Left renal pelvis (tissue), 4 donors: ENCODE data around the gene SLC13A5. TPM values are rescaled to one million over a fixed set of nuclear protein-coding genes. Genes with fewer than 3 reads are reported as not detected.
A peak's percentile ranks its signal among the peaks of the same experiment; 100 is the strongest.
"Not testable (repeated sequence)": the region's sequence is repeated elsewhere in the genome, so short reads cannot be mapped to it uniquely, and the experiment has no call there.

Source experiments
- DNase-seq, 4 donors: peaks; one replicate each; pipeline ENCODE4 v3.0.0-alpha.2; 2013; ENCODE audit warnings: low read depth in 4 of 4, low spot score in 3 of 4
- polyA plus RNA-seq, 4 donors: library from polyadenylated mRNA; unstranded; fragments of 120-200 nt; gene quantifications; one replicate each; pipeline ENCODE4 v1.2.1, GENCODE V29; 2013; ENCODE audit not compliant: insufficient read length in 4 of 4

SLC13A5 gene
- polyA plus RNA-seq, 4 donors: 0.57 to 3.4 (median 2.3) TPM

DNA sequence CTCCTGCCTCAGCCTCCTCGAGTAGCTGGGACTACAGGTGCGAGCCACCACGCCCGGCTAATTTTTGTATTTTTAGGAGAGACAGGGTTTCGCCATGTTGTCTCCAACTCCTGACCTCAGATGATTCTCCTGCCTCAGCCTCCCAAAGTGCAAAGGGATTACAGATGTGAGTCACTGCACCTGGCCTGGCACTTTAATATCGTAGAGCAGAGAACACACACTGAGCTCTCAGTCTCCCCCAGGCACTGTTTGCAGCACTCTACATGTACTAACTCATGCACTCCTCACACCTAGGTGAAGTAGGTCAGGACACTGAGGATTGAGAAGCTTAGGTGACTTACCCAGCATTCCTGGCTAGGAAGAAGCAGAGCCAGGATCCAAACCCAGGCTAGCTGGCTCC, 46.6 kb downstream of the SLC13A5 start:
- no peak for DNase-seq

GRCh38 chr17:6666077-6666521, 47.1 kb downstream of the SLC13A5 start:
- DNase-seq: peak in 2 of 4 donors; percentile 57 to 64

GRCh38 chr17:6663200-6663599, 50.0 kb downstream of the SLC13A5 start:
- DNase-seq: not testable (repeated sequence)

DNA sequence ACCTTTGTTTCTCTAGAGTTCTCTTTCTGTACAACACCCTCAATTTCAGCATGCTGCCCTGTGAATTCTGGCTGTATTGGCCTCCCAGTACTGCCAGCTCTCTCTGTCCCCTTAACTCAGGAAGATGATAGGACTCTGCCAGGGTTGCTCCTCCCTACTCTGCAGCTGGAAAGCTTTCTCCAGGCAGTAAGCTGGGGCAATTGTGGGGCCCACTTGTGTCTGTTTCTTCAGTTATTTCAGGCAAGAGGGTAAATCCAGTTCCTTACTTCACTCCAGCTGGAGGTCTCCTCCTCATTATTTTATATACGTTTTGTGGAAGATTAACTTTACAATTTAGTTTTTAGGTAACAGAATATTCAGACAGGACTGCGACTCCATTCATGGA, 51.7 kb downstream of the SLC13A5 start:
- no peak for DNase-seq

GRCh38 chr17:6660805-6661463, 52.2 kb downstream of the SLC13A5 start:
- no peak for DNase-seq

GRCh38 chr17:6660101-6660500, 53.1 kb downstream of the SLC13A5 start:
- DNase-seq: no peak

GRCh38 chr17:6658411-6658810, 54.8 kb downstream of the SLC13A5 start:
- DNase-seq: not testable (repeated sequence)

- no peak for DNase-seq
Observed at GRCh38 chr17:6657633-6658287, 55.4 kb downstream of the SLC13A5 start.

GRCh38 chr17:6656797-6657632, 56.2 kb downstream of the SLC13A5 start:
- DNase-seq: not testable (repeated sequence)

GRCh38 chr17:6655732-6656361, 57.3 kb downstream of the SLC13A5 start:
- not testable (repeated sequence) for DNase-seq

GRCh38 chr17:6654841-6655731, 58.1 kb downstream of the SLC13A5 start:
- no peak for DNase-seq

GRCh38 chr17:6651919-6652452, 61.2 kb downstream of the SLC13A5 start:
- DNase-seq: no peak

- peak in 3 of 4 donors; percentile 81 to 83 (median 82) for DNase-seq
Observed at GRCh38 chr17:6651354-6651918, 61.7 kb downstream of the SLC13A5 start, which contains the start of the genes C17orf100 and MED31. C17orf100 (plus strand) TSS chr17:6651762; CDS start chr17:6651914, 152 bp downstream. MED31 (minus strand) TSS chr17:6651605; CDS start chr17:6651528, 77 bp downstream.

- no peak for DNase-seq
Observed at GRCh38 chr17:6648181-6648580, 65.0 kb downstream of the SLC13A5 start.

DNA sequence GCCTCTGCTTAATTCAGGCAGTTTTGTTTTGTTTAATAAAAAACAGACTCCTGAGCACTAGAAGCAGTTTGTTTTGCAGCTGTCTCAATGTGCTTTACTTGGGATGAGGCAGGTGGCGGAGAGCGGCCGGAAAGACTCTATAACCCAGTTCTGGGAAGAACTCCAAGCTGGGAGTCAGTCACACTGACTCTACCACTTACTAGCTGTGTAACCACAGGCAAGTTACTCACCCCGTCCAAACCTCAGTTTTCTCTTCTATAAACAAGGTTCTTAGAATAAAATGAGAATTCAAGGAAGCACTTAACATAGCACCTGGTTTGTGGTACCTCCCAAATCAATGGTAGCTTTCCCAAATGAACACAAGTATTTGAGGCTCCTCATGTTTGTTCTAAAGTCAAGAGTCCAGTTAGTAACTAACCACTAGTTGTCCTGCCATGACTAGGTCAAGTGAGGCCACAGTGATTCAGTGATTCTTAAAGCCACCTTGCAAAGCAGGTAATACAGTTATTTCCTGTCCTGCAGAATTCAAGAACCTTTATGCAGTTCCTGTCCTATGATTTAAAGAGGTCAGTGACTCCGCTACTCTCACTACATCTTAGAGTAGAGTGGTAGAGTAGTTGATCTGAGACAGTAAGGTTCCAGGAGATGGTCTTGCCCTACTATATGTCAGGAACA, 69.6 kb downstream of the SLC13A5 start:
- no peak for DNase-seq

GRCh38 chr17:6642592-6642991, 70.6 kb downstream of the SLC13A5 start:
- no peak for DNase-seq

GRCh38 chr17:6641247-6641863, 71.8 kb downstream of the SLC13A5 start:
- no peak for DNase-seq
